HepG2 (cell line): ENCODE data around the gene IQCE. TPM values are rescaled to one million over a fixed set of nuclear protein-coding genes. Genes with fewer than 3 reads are reported as not detected.

Experiments
- AKAP8 ChIP-seq: sonication (generic); formaldehyde crosslinking; IDR thresholded peaks from 2 replicates; pipeline ENCODE4 v1.5.1; 2020; ENCODE audit warnings: mild to moderate bottlenecking, missing genetic modification reagents
- ERF ChIP-seq: IDR thresholded peaks from 2 replicates; pipeline ENCODE4 v1.6.1; 2018; ENCODE audit warnings: missing biosample characterization, missing genetic modification reagents
- HDAC2 ChIP-seq: sonication (generic); formaldehyde crosslinking; IDR thresholded peaks from 2 replicates; pipeline ENCODE4 v1.4.0; 2020; ENCODE audit warnings: missing genetic modification reagents
- HMG20A ChIP-seq: IDR thresholded peaks from 2 replicates; pipeline ENCODE4 v1.6.1; 2016; ENCODE audit warnings: borderline replicate concordance
- HNF4G ChIP-seq, 2 experiments: sonication (generic) in 1 of 2; formaldehyde crosslinking in 1 of 2; IDR thresholded peaks; 2 replicates each; pipeline versions ENCODE4 v1.4.0 to v1.6.1; 2011 to 2020; ENCODE audit warnings: borderline replicate concordance in 2 of 2, low read depth in 2 of 2, mild to moderate bottlenecking in 2 of 2, low read length in 1 of 2, missing genetic modification reagents in 1 of 2, moderate library complexity in 1 of 2
- MAZ ChIP-seq, 2 experiments: sonication (generic) in 1 of 2; formaldehyde crosslinking in 1 of 2; IDR thresholded peaks; 2 replicates each; pipeline versions ENCODE4 v1.5.0 to v1.6.1; 2012 to 2020; ENCODE audit warnings: low read depth in 2 of 2, mild to moderate bottlenecking in 2 of 2, borderline replicate concordance in 1 of 2, improper control_type of control experiment in 1 of 2, low read length in 1 of 2, missing genetic modification reagents in 1 of 2, moderate library complexity in 1 of 2
- MEIS1 ChIP-seq: sonication (generic); formaldehyde crosslinking; IDR thresholded peaks from 2 replicates; pipeline ENCODE4 v1.9.0; 2021; ENCODE audit warnings: mild to moderate bottlenecking, missing genetic modification reagents, moderate library complexity, borderline replicate concordance
- MYNN ChIP-seq: sonication (generic); formaldehyde crosslinking; IDR thresholded peaks from 2 replicates; pipeline ENCODE4 v1.4.0; 2020; ENCODE audit warnings: mild to moderate bottlenecking, low read depth, missing genetic modification reagents
- NR2F6 ChIP-seq, 2 experiments: IDR thresholded peaks; 2 replicates each; pipeline ENCODE4 v1.6.1; 2016; ENCODE audit warnings: antibody characterized with exemption in 1 of 2, mild to moderate bottlenecking in 1 of 2
- POLR2G ChIP-seq: fragments of 200-400 bp; formaldehyde crosslinking; IDR thresholded peaks from 2 replicates; pipeline ENCODE4 v1.6.1; 2018; ENCODE audit warnings: mild to moderate bottlenecking, low read depth, low read length, moderate library complexity
- SRSF4 ChIP-seq: fragments of 200-400 bp; formaldehyde crosslinking; IDR thresholded peaks from one replicate; pipeline ENCODE4 v1.6.1; 2018; ENCODE audit warnings: mild to moderate bottlenecking, low read depth, low read length, moderate library complexity; ENCODE audit not compliant: poor library complexity, severe bottlenecking
- ZC3H4 ChIP-seq: sonication (generic); formaldehyde crosslinking; IDR thresholded peaks from 2 replicates; pipeline ENCODE4 v1.4.0; 2020; ENCODE audit warnings: missing genetic modification reagents, borderline replicate concordance
- ZFP36L1 ChIP-seq: sonication (generic); formaldehyde crosslinking; IDR thresholded peaks from 2 replicates; pipeline ENCODE4 v1.8.0; 2022; ENCODE audit warnings: mild to moderate bottlenecking, missing genetic modification reagents, moderate library complexity
- ZFP36L2 ChIP-seq: sonication (generic); formaldehyde crosslinking; IDR thresholded peaks from 2 replicates; pipeline ENCODE4 v1.4.0; 2020; ENCODE audit warnings: missing genetic modification reagents
- ZNF230 ChIP-seq: sonication (generic); formaldehyde crosslinking; IDR thresholded peaks from 2 replicates; pipeline ENCODE4 v1.4.0; 2020; ENCODE audit warnings: mild to moderate bottlenecking, missing genetic modification reagents
- ZNF619 ChIP-seq: sonication (generic); formaldehyde crosslinking; IDR thresholded peaks from 2 replicates; pipeline ENCODE4 v1.4.0; 2020; ENCODE audit warnings: mild to moderate bottlenecking, missing genetic modification reagents
- polyA plus RNA-seq, 8 experiments: library from polyadenylated mRNA; depleted of rRNA in 3 of 8; stranded (reverse) in 7 of 8; unstranded in 1 of 8; fragments of >200 nt; fragmentation: Illumina TruSeq in 4 of 8; extraction: Trizol in 4 of 8; gene quantifications; 2 replicates each; pipeline versions ENCODE4 v1.2.1 to v1.2.3, GENCODE V29; 2011 to 2016; ENCODE audit warnings: low read depth in 4 of 8, missing spikeins in 1 of 8, mixed read lengths in 1 of 8; ENCODE audit not compliant: insufficient read depth in 1 of 8
- total RNA-seq, 5 experiments: library from RNA; depleted of rRNA; stranded (reverse); fragments of >200 nt; fragmentation: Illumina TruSeq; extraction: Trizol; gene quantifications; 2 replicates each; pipeline ENCODE4 v1.2.3, GENCODE V29; 2016; ENCODE audit warnings: low read depth in 1 of 5
- TF ChIP-seq, protein P1 (sequence below): sonication (generic); formaldehyde crosslinking; IDR thresholded peaks from 2 replicates; pipeline ENCODE4 v1.8.0; 2022; ENCODE audit warnings: missing genetic modification reagents, mild to moderate bottlenecking, inconsistent platforms, borderline replicate concordance
- TF ChIP-seq, protein P2 (sequence below): sonication (generic); formaldehyde crosslinking; IDR thresholded peaks from 2 replicates; pipeline ENCODE4 v1.8.0; 2022; ENCODE audit warnings: missing genetic modification reagents, mild to moderate bottlenecking, moderate library complexity, borderline replicate concordance
- TF ChIP-seq, protein P3 (sequence below): sonication (generic); formaldehyde crosslinking; IDR thresholded peaks from 2 replicates; pipeline ENCODE4 v1.4.0; 2020; ENCODE audit warnings: missing genetic modification reagents, mild to moderate bottlenecking, borderline replicate concordance
- TF ChIP-seq, protein P4 (sequence below): IDR thresholded peaks from 2 replicates; pipeline ENCODE4 v1.6.1; 2016

Gene IQCE
- total and polyA plus RNA-seq, 2 of the 13 experiments (the other 11 are each of a cell fraction or from before 2014, with no cell fraction given): 1.5 to 2.5 TPM

DNA sequence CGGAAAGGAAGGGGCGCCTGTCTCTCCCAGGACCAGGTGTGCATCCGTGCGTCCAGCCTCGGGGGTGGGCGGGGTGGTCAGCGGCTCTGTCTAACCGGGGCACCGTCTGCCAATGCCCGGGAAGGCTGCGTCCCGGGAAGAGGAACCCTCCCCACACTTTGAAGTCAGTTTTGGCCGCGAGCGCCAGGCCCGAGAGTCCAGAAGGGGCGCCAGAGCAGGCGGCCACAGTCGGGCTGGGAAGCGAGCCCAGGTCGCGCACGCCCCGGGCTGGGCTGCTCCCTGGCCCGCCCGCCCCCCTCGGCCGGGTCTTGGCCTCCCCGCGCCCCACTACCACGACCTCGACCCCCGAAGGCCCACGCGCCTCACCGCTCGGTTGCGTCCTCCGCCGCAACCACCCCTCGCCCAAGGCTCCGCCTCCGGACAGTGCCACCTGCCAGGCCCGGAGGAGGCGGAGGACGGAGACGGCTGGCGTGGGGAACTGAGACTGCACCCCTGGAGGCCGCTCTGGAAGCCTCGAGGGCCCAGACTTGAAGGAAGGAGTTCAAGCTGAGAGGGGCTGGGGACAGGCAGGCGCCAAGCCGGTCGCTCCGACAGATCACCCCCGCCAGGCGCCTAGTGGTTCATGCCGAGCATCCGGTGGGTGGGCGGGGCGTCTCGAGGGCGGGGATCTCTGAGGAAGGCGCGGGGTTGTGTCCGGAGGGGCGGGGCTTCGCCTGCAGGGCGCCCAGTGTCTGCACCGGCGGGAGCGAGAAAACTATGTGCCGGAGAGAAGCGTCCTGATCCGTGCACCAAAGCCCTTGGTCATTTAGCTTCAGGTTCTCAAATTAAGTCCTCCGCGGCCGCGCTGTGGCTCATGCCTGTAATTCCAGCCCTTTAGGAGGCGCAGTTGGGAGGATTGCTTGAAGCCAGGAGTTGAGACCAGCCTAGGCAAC, 3.4 kb upstream of the IQCE start, which contains the start of gene BRAT1 (continued):
- no peak for TF ChIP-seq ZFP36L1 (CRISPR knock-in tag)
- peak; percentile 87 for TF ChIP-seq POLR2G
- TF ChIP-seq, protein P1, sequence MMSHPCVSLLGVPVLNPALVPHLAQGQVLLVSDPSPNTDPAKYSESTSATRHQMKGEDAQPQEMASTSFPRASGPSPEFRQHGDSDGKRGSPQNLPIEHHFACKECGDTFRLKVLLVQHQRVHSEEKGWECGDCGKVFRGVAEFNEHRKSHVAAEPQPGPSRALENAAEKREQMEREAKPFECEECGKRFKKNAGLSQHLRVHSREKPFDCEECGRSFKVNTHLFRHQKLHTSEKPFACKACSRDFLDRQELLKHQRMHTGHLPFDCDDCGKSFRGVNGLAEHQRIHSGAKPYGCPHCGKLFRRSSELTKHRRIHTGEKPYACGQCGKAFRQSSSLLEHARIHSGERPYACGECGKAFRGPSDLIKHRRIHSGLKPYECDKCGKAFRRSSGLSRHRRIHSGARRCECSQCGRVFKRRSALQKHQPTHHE (CRISPR knock-in tag): peak; percentile 92; the same call in 1 of the 2 replicates
- TF ChIP-seq NR2F6 (IDR thresholded peaks at IDR 0.05): no peak
- no peak for TF ChIP-seq NR2F6 (CRISPR knock-in tag; IDR thresholded peaks at IDR 0.05)
- peak; percentile 55 for TF ChIP-seq ZNF619
- TF ChIP-seq MEIS1 (CRISPR knock-in tag): peak; percentile 63; the same call in 1 of the 2 replicates
- TF ChIP-seq HDAC2: no peak
- TF ChIP-seq, protein P2, sequence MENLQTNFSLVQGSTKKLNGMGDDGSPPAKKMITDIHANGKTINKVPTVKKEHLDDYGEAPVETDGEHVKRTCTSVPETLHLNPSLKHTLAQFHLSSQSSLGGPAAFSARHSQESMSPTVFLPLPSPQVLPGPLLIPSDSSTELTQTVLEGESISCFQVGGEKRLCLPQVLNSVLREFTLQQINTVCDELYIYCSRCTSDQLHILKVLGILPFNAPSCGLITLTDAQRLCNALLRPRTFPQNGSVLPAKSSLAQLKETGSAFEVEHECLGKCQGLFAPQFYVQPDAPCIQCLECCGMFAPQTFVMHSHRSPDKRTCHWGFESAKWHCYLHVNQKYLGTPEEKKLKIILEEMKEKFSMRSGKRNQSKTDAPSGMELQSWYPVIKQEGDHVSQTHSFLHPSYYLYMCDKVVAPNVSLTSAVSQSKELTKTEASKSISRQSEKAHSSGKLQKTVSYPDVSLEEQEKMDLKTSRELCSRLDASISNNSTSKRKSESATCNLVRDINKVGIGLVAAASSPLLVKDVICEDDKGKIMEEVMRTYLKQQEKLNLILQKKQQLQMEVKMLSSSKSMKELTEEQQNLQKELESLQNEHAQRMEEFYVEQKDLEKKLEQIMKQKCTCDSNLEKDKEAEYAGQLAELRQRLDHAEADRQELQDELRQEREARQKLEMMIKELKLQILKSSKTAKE (CRISPR knock-in tag): 0 out of 2 replicates have a peak, but pooled peaks have one; percentile 24
- 0 out of 2 replicates have a peak, but pooled peaks have one; percentile 9 for TF ChIP-seq HMG20A (CRISPR knock-in tag)
- TF ChIP-seq SRSF4: no peak
- TF ChIP-seq ERF (CRISPR knock-in tag): peak; percentile 45; the same call in 1 of the 2 replicates
- no peak for TF ChIP-seq ZFP36L2 (CRISPR knock-in tag)
- TF ChIP-seq, protein P3, sequence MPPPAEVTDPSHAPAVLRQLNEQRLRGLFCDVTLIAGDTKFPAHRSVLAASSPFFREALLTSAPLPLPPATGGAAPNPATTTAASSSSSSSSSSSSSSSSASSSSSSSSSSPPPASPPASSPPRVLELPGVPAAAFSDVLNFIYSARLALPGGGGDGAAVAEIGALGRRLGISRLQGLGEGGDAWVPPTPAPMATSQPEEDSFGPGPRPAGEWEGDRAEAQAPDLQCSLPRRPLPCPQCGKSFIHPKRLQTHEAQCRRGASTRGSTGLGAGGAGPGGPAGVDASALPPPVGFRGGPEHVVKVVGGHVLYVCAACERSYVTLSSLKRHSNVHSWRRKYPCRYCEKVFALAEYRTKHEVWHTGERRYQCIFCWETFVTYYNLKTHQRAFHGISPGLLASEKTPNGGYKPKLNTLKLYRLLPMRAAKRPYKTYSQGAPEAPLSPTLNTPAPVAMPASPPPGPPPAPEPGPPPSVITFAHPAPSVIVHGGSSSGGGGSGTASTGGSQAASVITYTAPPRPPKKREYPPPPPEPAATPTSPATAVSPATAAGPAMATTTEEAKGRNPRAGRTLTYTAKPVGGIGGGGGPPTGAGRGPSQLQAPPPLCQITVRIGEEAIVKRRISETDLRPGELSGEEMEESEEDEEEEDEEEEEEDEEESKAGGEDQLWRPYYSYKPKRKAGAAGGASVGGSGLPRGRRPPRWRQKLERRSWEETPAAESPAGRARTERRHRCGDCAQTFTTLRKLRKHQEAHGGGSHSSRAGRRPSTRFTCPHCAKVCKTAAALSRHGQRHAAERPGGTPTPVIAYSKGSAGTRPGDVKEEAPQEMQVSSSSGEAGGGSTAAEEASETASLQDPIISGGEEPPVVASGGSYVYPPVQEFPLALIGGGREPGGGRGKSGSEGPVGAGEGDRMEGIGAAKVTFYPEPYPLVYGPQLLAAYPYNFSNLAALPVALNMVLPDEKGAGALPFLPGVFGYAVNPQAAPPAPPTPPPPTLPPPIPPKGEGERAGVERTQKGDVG (CRISPR knock-in tag): no peak
- TF ChIP-seq MYNN (CRISPR knock-in tag): no peak
- no peak; the same call in 1 of the 2 replicates for TF ChIP-seq ZNF230 (CRISPR knock-in tag)
- TF ChIP-seq MAZ (IDR thresholded peaks at IDR 0.05; ENCODE audit: borderline replicate concordance, low read depth, low read length): no peak
- no peak for TF ChIP-seq MAZ (CRISPR knock-in tag; IDR thresholded peaks at IDR 0.05; ENCODE audit: low read depth)
- peak; percentile 49; the same call in 1 of the 2 replicates for TF ChIP-seq AKAP8 (CRISPR knock-in tag)
- TF ChIP-seq ZC3H4 (CRISPR knock-in tag): no peak
- TF ChIP-seq HNF4G (IDR thresholded peaks at IDR 0.05; ENCODE audit: borderline replicate concordance, low read depth, low read length): no peak
- peak; percentile 66; the same call in 1 of the 2 replicates for TF ChIP-seq HNF4G (CRISPR knock-in tag; IDR thresholded peaks at IDR 0.05; ENCODE audit: borderline replicate concordance, low read depth)
- TF ChIP-seq, protein P4, sequence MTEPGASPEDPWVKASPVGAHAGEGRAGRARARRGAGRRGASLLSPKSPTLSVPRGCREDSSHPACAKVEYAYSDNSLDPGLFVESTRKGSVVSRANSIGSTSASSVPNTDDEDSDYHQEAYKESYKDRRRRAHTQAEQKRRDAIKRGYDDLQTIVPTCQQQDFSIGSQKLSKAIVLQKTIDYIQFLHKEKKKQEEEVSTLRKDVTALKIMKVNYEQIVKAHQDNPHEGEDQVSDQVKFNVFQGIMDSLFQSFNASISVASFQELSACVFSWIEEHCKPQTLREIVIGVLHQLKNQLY: no peak
